ENCODE measurements around the gene RIMS4.
A peak's percentile ranks its signal among the peaks of the same experiment; 100 is the strongest.

RIMS4 gene

DNA sequence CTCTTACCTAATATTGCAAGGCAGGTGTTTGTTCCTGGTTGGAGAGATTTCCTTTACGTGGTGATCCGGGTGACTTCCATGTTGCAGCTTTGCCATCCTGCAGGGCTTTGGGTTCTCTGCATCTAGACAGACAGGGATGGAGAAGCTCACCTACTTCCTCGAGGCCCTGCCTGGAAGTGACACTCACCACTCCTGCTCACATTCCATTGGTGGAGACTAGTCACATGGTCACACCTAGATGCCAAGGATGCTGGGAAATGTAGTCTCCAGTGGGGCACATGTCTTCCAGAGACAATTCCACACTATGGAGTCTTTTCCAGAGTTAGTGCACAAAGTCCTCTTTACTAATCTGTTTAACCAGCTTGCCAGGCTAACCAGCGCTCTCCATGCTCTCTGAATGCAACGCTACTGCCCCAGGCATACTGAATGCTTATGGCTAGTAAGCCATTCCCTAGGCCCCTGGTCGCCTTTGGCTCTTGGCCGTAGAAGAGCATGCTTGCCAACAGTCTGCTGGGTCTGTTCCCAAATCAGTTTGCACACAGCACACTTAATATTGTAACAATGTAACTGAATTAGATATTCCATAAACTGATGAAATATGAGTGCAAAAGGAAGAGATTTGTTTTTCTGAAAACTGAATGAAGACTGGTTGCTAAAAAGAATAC lies 71.4 kb downstream of the RIMS4 start:
- H3K36me3 Mint-ChIP-seq (ENCODE audit: low read depth): no peaks in the 10 kb centered on the region
- no peak overlapping the region for H3K27ac Mint-ChIP-seq
- ATAC-seq: peak; percentile 64
- H3K4me3 Mint-ChIP-seq: no peak overlapping the region
- peaks cover 4% of the 10 kb centered on the region for H3K27me3 Mint-ChIP-seq
- peak; percentile 38 for DNase-seq
- H3K9me3 Mint-ChIP-seq: no peaks in the 10 kb centered on the region
- H3K4me1 Mint-ChIP-seq: peaks cover 11% of the 10 kb centered on the region

DNA sequence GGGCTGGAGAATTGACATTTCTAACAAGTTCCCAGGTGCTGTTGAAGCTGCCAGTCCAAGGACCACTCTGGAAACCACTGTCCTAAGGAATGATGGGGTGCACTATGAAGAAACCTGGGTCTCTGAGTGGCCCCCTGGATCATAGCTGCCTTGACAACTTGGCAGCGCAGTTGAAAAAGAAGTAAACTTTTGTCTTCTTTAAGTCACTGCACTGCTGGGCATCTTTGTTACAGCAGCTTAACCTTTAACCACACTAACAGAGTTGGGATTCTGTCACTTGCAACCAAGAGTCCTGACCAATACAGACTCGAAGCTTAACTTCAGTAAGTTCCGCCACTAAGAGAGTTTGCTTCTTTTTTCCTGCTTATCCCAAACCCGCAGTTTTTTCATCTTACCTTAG lies 73.2 kb downstream of the RIMS4 start:
- no peak for ATAC-seq
- no peaks in the 10 kb centered on the region for H3K9me3 Mint-ChIP-seq
- H3K4me3 Mint-ChIP-seq: no peak overlapping the region

GRCh38 chr20:44736170-44737021 lies 74.0 kb downstream of the RIMS4 start:
- Mint-ChIP-seq H3K4me3 (peak overlapping the region; percentile 22), H3K27me3 (peaks cover 1% of the 10 kb centered on the region), H3K9me3 (no peaks in the 10 kb centered on the region), H3K36me3 (ENCODE audit: low read depth) (no peaks in the 10 kb centered on the region), H3K4me1 (peaks cover 20% of the 10 kb centered on the region), H3K27ac (no peak overlapping the region)
- DNase-seq (peak; percentile 18), ATAC-seq (peak; percentile 39)

More for the DNA sequence above, 73.2 kb downstream of the RIMS4 start:
- H3K36me3 Mint-ChIP-seq (ENCODE audit: low read depth): no peaks in the 10 kb centered on the region
- H3K4me1 Mint-ChIP-seq: peaks cover 20% of the 10 kb centered on the region
- no peak overlapping the region for H3K27ac Mint-ChIP-seq
- DNase-seq: no peak
- H3K27me3 Mint-ChIP-seq: peaks cover 2% of the 10 kb centered on the region

DNA sequence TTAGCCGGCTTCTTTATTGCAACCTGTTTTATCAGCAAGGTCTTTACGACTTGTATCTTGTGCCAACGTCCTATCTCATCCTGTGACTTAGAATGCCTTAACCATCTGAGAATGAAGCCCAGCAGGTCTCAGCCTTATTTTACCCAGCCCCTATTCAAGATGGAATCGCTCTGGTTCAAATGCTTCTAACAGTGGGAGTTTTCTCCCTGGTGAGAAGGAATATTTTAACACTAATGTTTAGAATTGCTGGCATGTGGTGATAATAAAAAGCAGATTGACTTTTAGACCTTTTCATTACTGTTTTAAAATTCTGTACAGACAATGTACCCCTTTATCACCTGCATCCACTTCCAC lies 74.6 kb downstream of the RIMS4 start:
- no peak overlapping the region for H3K27ac Mint-ChIP-seq
- peaks cover 20% of the 10 kb centered on the region for H3K4me1 Mint-ChIP-seq
- DNase-seq: no peak
- no peaks in the 10 kb centered on the region for H3K36me3 Mint-ChIP-seq (ENCODE audit: low read depth)
- no peaks in the 10 kb centered on the region for H3K9me3 Mint-ChIP-seq
- peaks cover 1% of the 10 kb centered on the region for H3K27me3 Mint-ChIP-seq
- peak overlapping the region; percentile 22 for H3K4me3 Mint-ChIP-seq
- ATAC-seq: no peak

- no peaks in the 10 kb centered on the region for H3K27me3 Mint-ChIP-seq
- H3K9me3 Mint-ChIP-seq: no peaks in the 10 kb centered on the region
- peaks cover 20% of the 10 kb centered on the region for H3K4me1 Mint-ChIP-seq
- DNase-seq: no peak
- no peak overlapping the region for H3K4me3 Mint-ChIP-seq
- H3K36me3 Mint-ChIP-seq (ENCODE audit: low read depth): no peaks in the 10 kb centered on the region
- no peak overlapping the region for H3K27ac Mint-ChIP-seq
- ATAC-seq: no peak
These were observed 75.4 kb downstream of the RIMS4 start for GRCh38 chr20:44734938-44735337.

DNA sequence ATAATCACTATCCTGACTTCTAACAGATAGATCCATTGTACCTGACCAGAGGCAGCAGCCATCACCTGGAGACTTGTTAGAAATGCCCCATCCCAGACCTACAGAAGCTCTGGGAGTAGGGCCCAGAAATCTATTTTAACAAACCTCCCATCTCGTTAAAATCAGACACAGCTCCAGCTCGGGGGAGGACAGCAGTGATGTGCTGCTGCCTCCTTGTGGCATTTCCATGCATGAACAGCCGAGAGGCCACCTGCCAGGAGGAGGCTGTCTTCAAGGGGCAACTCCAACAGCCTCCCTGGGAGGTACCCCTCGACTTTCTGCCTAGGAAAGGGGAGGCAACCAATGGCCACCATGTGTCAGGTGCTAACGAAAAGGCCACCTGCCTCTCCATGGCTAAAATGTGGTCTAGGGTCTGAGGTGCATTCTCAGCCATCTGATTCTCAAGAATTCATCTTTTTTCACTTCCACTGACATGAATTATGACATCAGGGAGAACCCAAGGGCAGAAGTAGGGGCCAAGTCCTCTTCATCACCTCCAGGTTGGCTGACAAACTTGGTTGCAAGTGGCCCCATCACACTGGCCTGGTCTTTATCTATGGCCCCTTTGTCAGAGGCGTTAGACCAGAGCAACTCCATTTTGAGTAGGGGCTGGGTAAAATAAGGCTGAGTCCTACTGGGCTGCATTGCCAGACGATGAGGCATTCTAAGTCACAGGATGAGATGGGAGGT lies 76.8 kb downstream of the RIMS4 start:
- ATAC-seq: peak; percentile 69
- Mint-ChIP-seq H3K27ac (peak overlapping the region; percentile 20), H3K9me3 (no peaks in the 10 kb centered on the region), H3K4me1 (peaks cover 20% of the 10 kb centered on the region), H3K36me3 (ENCODE audit: low read depth) (no peaks in the 10 kb centered on the region), H3K27me3 (no peaks in the 10 kb centered on the region), H3K4me3 (no peak overlapping the region)
- DNase-seq: peak; percentile 67

- Mint-ChIP-seq H3K27me3 (no peaks in the 10 kb centered on the region), H3K36me3 (ENCODE audit: low read depth) (no peaks in the 10 kb centered on the region), H3K27ac (no peak overlapping the region), H3K4me3 (no peak overlapping the region), H3K4me1 (peaks cover 19% of the 10 kb centered on the region), H3K9me3 (no peaks in the 10 kb centered on the region)
- ATAC-seq: peak; percentile 47
- DNase-seq: no peak
These were observed 78.0 kb downstream of the RIMS4 start for GRCh38 chr20:44732327-44732726.

- Mint-ChIP-seq H3K27ac (no peak overlapping the region), H3K4me3 (no peak overlapping the region), H3K36me3 (ENCODE audit: low read depth) (no peaks in the 10 kb centered on the region), H3K9me3 (no peaks in the 10 kb centered on the region), H3K4me1 (peaks cover 16% of the 10 kb centered on the region), H3K27me3 (no peaks in the 10 kb centered on the region)
- DNase-seq (no peak), ATAC-seq (no peak)
These were observed 78.7 kb downstream of the RIMS4 start for GRCh38 chr20:44731657-44732056.

DNA sequence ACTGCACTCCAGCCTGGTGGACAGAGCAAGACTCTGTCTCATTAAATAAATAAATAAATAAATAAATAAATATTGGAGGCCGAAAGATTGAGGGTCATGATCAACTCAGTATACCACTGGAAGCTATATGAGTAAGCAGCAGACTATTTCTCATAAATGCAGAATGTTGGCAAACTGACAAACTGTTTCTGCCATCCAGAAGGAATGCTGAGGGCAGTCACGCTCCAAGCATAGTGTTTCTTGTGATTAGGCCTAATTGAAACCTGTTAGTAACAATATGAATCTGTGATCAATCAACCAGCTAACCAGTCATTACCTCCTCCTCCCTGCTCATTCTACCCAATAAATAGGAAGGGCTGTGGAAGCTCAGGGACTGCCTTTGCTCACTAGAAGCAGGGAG lies 79.9 kb downstream of the RIMS4 start:
- Mint-ChIP-seq H3K27me3 (no peaks in the 10 kb centered on the region), H3K4me1 (peaks cover 10% of the 10 kb centered on the region), H3K27ac (no peak overlapping the region), H3K4me3 (no peak overlapping the region), H3K36me3 (ENCODE audit: low read depth) (no peaks in the 10 kb centered on the region), H3K9me3 (no peaks in the 10 kb centered on the region)
- DNase-seq (no peak), ATAC-seq (no peak)

DNA sequence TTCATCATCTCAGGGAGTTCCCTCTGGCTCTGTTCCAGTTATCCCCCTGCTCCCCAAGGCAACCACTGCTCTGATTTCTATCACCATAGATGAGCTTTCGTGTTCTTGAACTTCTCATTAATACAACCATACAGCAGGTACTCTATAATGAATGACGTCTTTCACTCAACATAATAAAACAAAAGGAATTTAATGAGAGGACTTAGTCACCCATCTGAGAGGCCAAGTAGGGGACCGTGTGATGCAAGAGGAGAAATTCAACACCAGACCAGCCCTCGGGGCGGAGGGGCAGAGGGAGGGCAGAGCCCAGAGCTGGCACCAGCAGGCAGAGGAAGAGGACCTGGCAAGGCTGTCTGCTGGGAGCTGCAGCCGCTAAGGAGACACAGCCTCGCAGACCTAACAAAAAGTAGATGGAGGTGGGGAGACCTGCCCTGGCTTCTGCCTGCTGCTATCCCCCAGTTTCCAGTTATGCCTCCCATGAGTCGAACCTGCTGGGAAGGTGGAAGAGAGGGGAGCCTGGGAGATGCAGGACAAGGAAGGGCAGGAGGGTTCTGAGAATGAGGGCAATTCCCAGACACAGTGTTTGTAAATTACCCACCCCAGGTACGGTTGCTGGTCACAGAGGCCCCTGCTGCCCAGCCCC lies 81.4 kb downstream of the RIMS4 start:
- DNase-seq (no peak), ATAC-seq (no peak)
- no peaks in the 10 kb centered on the region for H3K9me3 Mint-ChIP-seq
- no peaks in the 10 kb centered on the region for H3K36me3 Mint-ChIP-seq (ENCODE audit: low read depth)
- H3K4me1 Mint-ChIP-seq: peaks cover 10% of the 10 kb centered on the region
- no peaks in the 10 kb centered on the region for H3K27me3 Mint-ChIP-seq
- H3K4me3 Mint-ChIP-seq: no peak overlapping the region
- no peak overlapping the region for H3K27ac Mint-ChIP-seq

DNA sequence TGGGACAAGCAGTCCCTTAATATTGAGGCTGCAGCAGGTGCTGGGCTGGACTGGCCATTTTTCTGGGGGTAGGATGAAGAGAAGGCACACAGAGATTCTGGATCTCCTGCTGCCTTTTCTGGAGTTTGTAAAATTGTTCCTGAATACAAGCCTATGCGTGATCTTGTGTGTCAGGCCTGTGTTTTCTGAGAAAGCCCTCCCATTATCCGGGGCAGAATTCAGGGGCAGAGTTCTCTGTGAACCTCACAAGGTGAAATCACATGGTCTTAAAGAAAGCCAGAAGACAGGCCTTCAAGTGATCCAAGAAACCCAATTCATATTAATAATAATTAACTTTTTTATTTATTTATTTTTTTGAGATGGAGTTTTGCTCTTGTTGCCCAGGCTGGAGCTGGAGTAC lies 82.7 kb downstream of the RIMS4 start:
- H3K36me3 Mint-ChIP-seq (ENCODE audit: low read depth): no peaks in the 10 kb centered on the region
- no peak overlapping the region for H3K4me3 Mint-ChIP-seq
- ATAC-seq (no peak), DNase-seq (no peak)
- H3K9me3 Mint-ChIP-seq: no peaks in the 10 kb centered on the region
- no peaks in the 10 kb centered on the region for H3K27me3 Mint-ChIP-seq
- H3K4me1 Mint-ChIP-seq: peaks cover 2% of the 10 kb centered on the region
- no peak overlapping the region for H3K27ac Mint-ChIP-seq

DNA sequence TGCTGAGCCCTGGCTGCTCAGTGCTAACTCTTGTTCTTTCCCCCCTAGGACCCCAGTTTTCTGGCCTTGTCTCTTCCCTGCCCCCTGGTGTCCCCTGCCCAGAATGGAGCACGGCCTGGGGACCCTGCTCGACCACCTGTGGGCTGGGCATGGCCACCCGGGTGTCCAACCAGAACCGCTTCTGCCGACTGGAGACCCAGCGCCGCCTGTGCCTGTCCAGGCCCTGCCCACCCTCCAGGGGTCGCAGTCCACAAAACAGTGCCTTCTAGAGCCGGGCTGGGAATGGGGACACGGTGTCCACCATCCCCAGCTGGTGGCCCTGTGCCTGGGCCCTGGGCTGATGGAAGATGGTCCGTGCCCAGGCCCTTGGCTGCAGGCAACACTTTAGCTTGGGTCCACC lies 83.3 kb downstream of the RIMS4 start:
- no peaks in the 10 kb centered on the region for H3K27me3 Mint-ChIP-seq
- H3K27ac Mint-ChIP-seq: no peak overlapping the region
- no peaks in the 10 kb centered on the region for H3K4me1 Mint-ChIP-seq
- no peak overlapping the region for H3K4me3 Mint-ChIP-seq
- ATAC-seq (no peak), DNase-seq (no peak)
- H3K36me3 Mint-ChIP-seq (ENCODE audit: low read depth): no peaks in the 10 kb centered on the region
- no peaks in the 10 kb centered on the region for H3K9me3 Mint-ChIP-seq

DNA sequence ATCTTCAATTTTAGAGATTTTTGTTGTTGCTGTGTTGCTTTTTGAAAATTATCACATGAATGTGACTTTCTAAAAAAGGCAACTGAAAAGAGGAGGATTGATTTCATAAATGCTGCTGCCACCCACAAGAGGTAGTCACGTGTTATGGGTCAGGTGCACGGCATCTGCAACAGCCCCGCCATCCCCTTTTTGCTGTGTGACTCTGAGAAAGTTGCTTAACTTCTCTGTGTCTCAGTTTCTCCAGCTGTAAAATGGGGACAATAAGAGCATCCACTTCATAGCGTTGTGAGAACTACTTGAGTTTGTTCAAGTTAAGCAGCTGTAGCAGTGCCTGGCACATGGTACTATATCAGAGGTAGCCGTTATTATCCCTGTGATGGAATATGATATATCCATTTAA lies 84.5 kb downstream of the RIMS4 start:
- H3K27ac Mint-ChIP-seq: no peak overlapping the region
- H3K4me3 Mint-ChIP-seq: no peak overlapping the region
- no peaks in the 10 kb centered on the region for H3K4me1 Mint-ChIP-seq
- no peaks in the 10 kb centered on the region for H3K9me3 Mint-ChIP-seq
- H3K27me3 Mint-ChIP-seq: no peaks in the 10 kb centered on the region
- ATAC-seq: no peak
- DNase-seq: no peak
- no peaks in the 10 kb centered on the region for H3K36me3 Mint-ChIP-seq (ENCODE audit: low read depth)

- DNase-seq (no peak), ATAC-seq (no peak)
- no peak overlapping the region for H3K4me3 Mint-ChIP-seq
- no peaks in the 10 kb centered on the region for H3K9me3 Mint-ChIP-seq
- no peaks in the 10 kb centered on the region for H3K36me3 Mint-ChIP-seq (ENCODE audit: low read depth)
- H3K4me1 Mint-ChIP-seq: no peaks in the 10 kb centered on the region
- no peak overlapping the region for H3K27ac Mint-ChIP-seq
- no peaks in the 10 kb centered on the region for H3K27me3 Mint-ChIP-seq
These were observed 85.8 kb downstream of the RIMS4 start for GRCh38 chr20:44724423-44725091.
